HG03558 (cell line): ENCODE measurements around the gene GPR171.
"Not testable (repeated sequence)": the region's sequence is repeated elsewhere in the genome, so short reads cannot be mapped to it uniquely, and the experiment has no call there.

Experiments used
- ATAC-seq: cut with Tn5 transposase; IDR thresholded peaks from one replicate; pipeline ENCODE4 v1.9.1; 2021; ENCODE audit warnings: moderate number of reproducible peaks; ENCODE audit not compliant: unreplicated experiment; ENCODE audit errors: extremely low read depth

Gene GPR171, protein sequence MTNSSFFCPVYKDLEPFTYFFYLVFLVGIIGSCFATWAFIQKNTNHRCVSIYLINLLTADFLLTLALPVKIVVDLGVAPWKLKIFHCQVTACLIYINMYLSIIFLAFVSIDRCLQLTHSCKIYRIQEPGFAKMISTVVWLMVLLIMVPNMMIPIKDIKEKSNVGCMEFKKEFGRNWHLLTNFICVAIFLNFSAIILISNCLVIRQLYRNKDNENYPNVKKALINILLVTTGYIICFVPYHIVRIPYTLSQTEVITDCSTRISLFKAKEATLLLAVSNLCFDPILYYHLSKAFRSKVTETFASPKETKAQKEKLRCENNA

DNA sequence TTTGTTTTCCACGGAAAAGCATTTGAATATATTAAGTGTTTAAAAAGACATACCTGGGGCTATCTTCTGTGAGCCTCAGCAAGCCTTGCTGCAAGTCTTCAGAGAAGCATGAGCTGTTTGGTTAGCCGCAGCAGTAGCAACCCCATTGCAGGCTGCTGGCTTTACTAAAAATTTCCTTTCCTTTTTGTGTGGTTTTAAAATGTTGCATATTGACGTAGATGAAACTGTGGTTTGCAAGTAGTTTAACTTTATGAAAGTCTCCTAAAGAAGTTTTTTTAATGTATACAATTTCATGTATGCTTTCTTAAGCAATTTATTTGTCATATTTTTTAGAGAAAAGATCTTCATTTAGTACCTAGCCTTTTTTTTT is at the start of gene GPR171:
Gene GPR171 (minus strand): TSS at position 166 of the 370 bp plus-strand sequence. CDS start 3,830 bp downstream, outside the sequence.
- peak; percentile 93 for ATAC-seq

DNA sequence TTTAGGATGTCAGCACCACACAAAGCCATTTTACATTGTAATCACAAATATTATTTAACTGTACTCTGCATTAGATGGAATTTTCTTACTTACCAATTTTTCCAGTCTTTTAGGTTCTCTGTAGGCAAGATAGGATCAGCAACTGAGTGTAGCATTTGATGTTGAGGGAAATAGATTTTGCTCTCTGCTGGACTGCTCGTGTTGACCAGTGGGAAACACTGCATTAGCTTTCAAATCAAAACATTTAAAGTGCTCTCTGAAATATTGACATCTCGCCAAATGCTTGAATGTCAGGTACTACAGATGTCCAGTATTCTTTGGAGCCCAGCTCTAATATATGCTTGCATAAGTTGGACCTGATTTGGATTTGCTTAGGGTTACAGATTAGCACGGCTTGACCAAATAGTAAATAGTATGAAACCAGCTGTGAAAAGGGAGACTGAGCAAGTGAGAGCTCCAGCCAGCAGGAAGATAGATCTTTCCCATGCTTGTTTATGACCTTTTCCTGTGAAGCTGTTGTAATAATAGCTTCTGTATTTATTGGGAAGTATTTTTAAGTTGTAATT is 45.8 kb upstream of the GPR171 start:
- no peak for ATAC-seq

DNA sequence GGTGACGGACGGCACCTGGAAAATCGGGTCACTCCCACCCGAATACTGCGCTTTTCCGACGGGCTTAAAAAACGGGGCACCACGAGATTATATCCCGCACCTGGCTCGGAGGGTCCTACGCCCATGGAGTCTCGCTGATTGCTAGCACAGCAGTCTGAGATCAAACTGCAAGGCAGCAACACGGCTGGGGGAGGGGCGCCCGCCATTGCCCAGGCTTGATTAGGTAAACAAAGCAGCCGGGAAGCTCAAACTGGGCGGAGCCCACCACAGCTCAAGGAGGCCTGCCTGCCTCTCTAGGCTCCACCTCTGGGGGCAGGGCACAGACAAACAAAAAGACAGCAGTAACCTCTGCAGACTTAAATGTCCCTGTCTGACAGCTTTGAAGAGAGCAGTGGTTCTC is 39.0 kb upstream of the GPR171 start:
- ATAC-seq = not testable (repeated sequence)

DNA sequence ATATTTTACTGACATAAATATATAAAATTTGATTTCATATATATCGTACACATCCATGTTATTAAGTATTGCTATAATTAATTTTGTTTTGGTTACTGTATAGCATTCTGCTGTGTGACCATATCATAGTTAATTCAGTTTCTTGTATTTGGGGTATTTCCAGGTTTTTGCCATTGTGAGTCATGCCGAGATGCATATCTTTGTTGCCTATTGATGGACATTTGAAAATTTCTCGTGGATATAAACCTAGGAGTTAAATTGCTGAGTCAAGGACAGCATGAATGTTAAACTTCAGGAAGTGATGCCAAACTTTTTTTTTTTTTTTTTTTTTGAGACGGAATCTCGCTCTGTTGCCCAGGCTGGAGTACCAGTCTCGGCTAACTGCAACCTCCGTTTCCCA is 33.7 kb upstream of the GPR171 start:
- no peak for ATAC-seq

DNA sequence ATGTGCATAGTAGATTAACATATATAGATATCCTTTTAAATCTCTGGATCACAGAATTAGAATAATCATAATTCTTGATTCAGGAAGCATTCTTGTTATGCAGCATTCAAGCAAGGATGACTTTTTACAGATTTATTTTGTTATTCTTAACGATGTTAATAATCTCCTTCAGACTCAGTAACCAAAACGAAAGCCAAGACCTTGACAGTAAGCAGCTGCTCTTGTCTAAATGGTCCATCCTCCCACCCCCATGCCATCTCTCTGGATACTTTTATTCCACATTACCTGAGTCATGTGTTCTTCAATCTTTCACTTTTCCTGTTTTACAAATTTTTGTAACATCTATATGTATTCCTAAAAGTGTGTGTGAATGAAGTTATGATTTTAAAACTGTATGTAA is 33.3 kb upstream of the GPR171 start:
- no peak for ATAC-seq

DNA sequence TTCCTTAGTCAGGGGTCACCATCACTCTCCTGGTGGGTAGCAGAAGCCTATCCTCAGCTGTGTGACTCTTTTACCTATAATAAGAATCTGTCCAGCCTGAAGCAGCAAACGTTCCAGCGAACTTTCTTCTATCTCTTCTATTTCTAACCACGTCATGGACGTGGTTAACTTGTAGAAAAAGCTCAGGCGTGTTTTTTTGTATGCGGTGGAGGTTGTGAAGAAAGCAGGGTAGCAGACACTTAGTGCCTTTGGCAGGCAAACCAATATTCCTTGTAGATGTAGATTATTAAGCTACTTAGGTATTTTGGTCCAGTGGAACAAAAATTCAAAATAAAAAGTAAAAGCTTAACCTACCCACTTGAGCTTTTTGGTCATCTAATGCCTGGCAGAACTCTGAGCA is 31.8 kb upstream of the GPR171 start:
- ATAC-seq = no peak

DNA sequence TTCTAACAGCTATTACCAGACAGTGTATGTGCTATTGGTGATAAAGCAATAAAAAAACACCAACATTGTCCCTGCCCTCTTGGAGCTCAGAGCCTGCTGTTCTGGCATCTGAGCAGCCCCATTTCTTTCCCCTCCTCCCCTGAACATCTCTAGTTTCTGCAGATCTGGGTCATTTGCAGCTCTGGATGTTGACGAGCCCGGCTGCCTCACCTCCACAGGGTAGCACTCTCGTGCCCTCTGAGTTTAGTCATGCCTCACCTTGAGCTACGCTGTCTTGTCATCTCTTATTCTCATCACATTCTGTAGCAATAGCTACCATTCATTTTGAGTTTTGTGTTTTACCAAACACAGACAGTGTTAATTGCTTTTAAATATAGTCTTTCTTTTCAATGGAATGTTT is 30.0 kb upstream of the GPR171 start:
- no peak for ATAC-seq

DNA sequence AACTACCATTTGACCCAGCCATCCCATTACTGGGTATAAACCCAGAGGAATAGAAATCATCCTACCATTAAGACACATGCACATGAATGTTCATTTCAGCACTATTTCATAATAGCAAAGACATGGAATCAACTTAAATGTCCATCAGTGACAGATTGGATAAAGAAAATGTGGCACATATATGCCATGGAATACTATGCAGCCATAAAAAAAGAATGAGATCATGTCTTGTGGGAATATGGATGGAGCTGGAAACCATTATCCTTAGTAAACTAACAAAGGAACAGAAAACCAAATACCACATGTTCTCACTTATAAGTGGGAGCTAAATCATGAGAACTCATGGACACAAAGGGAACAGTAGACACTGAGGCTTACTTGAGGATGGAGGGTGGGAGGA is 29.4 kb upstream of the GPR171 start:
- ATAC-seq = not testable (repeated sequence)

DNA sequence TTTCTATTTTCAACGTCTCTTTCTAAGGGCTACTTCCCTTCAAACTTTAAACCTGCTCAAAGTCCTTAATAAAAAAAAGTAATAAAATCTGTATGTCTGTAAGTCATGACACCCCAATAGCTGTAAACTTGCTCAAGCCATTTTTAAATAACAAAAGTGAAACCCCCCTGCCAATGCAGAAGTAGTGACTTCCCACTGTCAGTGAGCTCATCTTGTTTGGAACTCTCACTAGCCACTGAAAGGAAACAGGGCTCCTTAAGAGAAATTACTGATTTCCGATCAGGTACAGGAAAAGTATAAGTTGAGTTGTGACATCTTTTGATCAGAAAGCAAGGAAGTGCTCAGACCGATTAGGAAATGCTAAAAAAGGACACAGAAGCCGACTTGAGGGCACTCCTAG is 27.6 kb upstream of the GPR171 start:
- ATAC-seq = peak; percentile 38

DNA sequence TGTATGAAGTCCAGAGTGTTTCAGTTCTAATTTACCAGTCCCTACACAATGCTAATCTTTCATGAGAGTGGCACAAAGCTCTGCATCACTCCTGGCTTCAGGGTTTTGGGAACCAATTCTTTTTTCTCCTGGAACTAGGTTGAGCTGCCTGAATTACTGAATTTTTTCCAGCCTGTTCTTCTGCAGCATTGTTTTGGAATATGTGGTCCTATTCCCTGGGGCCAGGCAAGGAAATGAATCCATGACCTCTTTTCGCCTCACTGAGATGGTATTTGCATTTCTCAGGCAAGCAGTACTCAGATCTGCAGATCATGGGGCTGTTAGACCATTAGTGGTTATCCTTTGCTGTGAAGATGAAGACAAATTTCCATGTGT is 25.6 kb upstream of the GPR171 start:
- no peak for ATAC-seq

DNA sequence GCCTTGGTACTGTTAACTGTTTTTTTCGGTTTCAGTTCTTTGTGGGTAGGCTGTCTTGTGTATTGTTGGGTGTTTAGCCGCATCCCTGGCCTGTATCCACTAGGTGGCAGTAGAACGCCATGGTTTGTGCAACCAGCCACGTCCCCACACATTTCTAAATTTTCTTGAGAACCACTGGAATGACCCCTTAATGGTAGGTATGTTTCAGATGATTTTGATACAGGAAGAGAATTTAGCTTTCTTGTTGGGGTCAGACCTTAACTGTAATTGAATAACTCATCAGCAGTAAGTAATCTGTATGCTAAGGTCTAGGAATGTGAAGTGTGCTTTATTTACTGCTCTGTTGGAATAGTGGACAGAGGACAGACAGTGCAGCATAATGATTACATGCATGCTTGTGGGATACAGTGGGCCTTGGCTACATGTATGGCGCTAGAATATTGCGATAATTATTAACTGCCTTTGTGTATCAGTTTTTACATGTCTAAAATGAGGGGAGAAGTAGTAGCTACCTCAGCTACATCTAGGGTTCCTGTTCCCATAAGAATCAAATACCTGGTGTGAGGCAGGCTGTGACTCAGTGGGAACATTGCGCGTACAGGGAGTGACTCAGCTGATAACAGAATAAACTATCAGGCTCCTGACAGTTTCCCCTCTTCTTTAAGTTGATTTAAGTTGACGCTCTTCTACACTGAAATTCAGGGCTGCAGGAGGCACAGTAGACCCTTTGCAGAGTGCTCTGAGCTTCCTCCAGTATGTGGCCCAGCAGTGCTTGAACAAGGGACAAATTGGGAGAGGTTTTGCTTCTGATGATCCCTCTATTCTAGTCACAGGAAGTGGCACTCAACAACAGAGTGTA is 25.0 kb upstream of the GPR171 start:
- peak; percentile 70 for ATAC-seq

DNA sequence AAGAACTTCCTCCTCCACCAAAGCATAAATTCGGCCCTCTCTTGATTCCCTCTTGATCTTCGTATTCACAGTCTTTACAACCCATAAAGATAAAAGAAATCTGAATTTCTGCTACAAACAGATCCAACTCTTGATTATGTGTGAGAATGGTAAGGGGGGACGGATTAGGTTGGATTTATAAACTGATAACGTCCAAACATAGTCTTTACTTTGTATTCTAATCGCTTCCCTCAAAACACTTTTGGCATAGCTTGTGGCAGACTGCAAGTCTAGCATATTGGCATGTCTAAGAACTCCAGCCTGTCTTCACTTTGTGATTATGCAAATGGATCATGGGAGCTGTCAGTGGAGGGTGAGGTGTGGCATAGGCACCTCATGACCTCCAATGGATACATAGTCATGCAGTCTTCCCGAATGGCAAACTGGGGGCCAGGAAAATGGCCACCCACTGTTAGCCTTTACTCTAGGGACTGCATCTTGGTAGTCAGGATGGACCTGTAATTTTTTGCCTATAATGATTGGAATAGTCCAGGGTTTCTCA is 24.3 kb upstream of the GPR171 start:
- ATAC-seq = no peak

DNA sequence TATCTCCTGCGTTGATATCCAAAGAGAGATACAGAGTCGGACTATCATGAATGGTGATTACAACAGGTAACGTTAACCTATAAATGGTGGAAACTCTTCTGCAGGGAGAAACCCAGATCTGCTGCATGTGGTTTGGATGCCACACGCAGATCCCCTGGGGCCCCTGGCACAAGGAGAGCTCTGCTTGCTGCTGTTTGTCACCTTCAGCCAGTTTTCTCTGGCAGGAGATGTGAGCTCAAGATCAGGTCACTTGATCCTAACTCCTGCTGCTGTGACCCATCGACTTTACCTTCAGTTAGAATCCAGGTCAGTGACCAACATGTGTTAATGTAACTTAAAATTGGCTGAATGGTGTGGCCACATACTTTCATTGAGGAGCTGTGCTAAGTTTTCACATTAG is 23.8 kb upstream of the GPR171 start:
- no peak for ATAC-seq

DNA sequence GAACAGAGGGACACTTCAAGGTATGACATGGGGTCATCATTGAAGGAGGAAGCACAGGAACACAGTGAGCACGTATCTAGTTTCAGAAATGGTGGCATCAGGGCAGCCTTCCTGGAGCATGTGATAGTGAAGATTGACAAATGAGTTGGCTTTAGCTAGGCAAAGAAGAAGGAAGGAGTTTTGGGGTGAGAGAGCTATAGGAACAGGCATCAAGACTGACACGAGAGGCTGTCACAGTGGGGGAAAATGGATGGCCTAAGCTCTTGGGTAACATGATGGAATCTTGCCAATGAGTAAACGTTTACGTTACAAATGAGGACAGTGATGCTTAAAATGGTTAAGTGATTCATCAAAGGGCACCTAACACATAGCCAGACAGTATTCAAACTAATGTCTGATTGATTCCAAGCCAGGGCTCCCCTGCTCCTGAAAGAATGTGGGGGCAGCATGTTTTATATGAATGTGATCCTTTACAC is 23.1 kb upstream of the GPR171 start:
- ATAC-seq = no peak

DNA sequence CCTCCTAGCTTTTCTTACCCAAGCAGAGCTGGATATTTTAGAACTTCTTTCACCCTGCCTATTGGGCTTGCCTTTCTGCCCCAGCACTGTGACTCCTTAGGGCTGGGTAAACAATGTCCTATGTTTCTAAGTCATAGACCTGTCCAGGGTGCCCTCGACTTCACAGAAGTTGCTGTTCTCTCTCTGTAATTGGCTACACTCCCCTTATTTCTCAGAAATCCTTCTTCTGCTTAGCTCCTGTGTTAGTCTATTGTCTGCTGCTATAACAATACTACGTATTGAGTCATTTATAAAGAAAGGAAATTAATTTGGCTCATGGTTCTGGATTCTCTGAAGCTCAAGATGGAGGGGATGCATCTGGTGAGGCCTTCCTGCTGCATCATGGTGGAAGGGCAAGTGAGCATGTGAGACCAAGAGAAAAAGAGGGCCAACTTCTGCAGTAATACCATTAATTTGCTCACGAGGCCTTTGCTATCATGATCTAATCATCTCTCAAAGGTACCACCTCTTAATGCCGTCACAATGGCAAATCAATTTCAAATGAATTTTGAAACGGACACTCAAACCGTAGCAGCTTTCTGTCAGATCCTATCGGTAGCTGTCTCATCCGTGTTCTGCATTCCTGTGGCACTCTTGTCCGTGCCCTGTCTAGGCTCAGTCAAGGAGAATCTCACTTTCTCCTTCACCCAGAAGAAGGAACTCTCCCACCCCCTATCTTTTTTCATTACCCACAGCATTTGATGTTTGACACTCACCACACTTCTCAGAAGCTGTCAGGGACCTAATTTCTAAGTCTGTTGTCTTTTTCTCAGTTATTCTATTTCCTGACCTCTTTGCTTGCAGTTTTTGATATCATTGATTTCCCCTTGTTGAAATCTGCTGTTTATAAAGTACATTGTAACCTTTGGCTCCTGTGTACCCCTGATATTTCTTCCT is 22.3 kb upstream of the GPR171 start:
- no peak for ATAC-seq

DNA sequence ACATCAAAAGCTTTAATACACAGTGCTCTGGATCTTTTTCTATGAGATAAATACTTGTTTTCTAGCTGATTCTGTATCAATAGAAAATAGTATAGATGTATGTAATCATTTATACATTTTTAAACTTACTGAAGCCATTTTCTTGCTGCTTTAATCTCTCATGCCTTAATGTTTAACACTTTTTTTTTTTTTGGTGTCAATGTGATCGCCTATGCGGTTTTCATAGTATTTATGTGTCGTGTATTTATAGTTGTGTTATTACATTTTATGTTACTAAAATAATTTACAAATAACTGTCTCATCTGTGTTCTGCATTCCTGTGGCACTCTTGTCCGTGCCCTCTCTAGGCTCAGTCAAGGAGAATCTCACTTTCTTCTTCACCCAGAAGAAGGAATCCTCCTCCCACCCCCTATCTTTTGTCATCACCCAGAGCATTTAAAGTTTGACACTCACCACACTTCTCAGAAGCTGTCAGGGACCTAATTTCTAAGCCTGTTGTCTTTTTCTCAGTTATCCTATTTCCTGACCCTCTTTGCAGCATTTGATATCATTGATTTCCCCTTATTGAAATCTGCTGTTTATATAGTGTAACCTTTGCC is 21.4 kb upstream of the GPR171 start:
- ATAC-seq = no peak

DNA sequence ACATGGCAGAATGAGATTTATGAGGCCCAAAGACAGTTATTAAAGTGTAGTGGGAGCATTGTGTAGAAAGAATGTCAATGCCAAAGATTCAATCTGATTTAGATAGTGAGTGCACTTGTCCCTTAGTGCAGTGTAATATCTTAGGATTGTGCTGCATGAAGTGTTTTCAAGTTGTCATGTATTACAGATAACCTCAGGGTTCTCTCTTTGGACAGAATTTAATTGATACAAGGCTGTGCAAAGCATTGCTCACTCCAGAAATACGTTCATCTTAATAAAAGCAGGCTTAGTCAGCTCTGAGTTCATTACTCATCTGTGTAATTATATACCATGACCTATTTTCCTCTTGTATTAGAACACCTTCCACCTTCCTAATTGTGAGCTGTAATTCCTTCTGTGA is 16.0 kb upstream of the GPR171 start:
- ATAC-seq = no peak

DNA sequence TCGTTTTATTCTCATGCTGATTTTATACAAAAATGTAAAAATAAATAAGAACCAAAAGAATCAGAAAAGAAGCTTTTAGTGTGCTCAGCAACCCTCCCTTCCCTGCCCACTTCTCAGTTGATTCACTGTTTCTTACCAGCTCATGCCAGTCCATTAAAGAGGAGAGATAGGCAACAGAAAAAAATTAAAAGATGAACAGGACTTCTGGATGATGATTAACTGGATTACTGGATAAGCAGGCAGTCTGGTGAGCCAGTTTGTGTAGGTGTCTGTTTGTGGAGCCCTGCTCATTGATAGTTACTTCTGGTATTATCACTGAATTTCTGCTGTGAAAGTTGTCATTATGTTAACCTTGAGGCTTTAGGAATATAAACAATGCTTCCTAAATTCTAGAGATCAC is 15.1 kb upstream of the GPR171 start:
- ATAC-seq = no peak
